T-helper 1 cell treated with Interleukin-12 subunit alpha and Interleukin-12 subunit beta and Interleukin-4 antibody, amounts not matched to agents 30 ng/mL and 1 ng/mL, for 36 hours (primary cell): ENCODE measurements around the gene ACTN4. TPM values are rescaled to one million over a fixed set of nuclear protein-coding genes. Genes with fewer than 3 reads are reported as not detected.

Experiments
- intact Hi-C: fragments of 100-400 bp; cut with micrococcal nuclease; formaldehyde crosslinking; loops from one replicate; pipeline ENCODE4 v1.15.1; 2024
- total RNA-seq: library from RNA; stranded (reverse); gene quantifications from 2 replicates; pipeline ENCODE4 v1.2.3, GENCODE V29; 2022

The ACTN4 gene
- total RNA-seq, 1 donor from 2014 or later = 443 TPM

- intact Hi-C loops = no loop called here
Measured at GRCh38 chr19:38657633-38658222, 10.3 kb downstream of the ACTN4 start.

- intact Hi-C loops = no loop called here
Measured at GRCh38 chr19:38658462-38659306, 11.2 kb downstream of the ACTN4 start.

DNA sequence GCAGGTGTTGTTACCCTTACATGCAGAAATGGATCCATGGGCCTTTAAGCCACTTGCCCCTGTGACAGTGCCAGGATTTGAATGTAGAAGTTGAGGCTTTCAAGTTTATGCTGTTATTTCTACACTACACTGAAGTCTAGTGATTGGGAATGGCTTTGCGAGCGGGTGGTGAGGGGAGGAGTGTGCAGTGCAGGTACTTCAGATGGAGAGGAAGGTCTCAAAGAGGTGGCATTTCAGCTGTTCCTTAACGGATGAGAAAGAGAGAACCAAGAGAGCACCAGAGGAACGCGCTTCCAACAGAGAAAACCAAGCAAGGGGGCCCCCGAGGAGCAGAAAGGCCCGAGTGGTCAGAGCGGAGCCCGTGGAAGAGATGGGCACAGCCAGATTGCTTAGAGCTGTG lies 13.3 kb downstream of the ACTN4 start:
- intact Hi-C loops = no loop called here

GRCh38 chr19:38661136-38661535 lies 13.7 kb downstream of the ACTN4 start:
- intact Hi-C loops = no loop called here

GRCh38 chr19:38661996-38662395 lies 14.5 kb downstream of the ACTN4 start:
- intact Hi-C loops = no loop called here

GRCh38 chr19:38662537-38663155 lies 15.2 kb downstream of the ACTN4 start:
- intact Hi-C loops = no loop called here

- intact Hi-C loops = no loop called here
Measured at GRCh38 chr19:38663156-38663651, 15.8 kb downstream of the ACTN4 start.

DNA sequence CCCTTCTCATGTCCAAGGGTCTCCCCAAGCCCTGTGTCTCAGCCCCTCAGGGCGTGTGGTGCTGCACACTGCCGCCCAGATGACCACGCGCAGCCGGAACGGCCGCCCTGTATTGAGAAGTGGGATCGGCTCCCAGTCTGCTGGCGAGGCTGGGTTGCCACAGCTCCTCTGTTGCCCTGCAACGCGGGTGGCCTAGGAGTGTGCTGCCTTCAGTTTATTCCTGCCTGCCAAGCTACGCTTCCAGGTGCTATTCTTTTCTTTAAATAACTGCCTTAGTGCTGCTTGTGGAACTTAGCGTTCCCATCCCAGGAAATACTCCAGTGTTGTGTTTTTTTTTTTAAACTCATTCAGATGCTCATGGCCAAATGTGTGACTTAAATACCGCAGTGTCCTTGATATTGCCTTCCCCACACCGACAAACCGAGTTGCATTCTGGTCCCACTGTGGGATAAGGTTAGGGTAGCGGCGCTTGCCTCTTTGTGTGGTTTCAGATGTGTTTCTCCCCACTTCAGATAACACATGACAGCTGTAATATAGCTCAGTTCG lies 16.6 kb downstream of the ACTN4 start:
- intact Hi-C loops = no loop called here

DNA sequence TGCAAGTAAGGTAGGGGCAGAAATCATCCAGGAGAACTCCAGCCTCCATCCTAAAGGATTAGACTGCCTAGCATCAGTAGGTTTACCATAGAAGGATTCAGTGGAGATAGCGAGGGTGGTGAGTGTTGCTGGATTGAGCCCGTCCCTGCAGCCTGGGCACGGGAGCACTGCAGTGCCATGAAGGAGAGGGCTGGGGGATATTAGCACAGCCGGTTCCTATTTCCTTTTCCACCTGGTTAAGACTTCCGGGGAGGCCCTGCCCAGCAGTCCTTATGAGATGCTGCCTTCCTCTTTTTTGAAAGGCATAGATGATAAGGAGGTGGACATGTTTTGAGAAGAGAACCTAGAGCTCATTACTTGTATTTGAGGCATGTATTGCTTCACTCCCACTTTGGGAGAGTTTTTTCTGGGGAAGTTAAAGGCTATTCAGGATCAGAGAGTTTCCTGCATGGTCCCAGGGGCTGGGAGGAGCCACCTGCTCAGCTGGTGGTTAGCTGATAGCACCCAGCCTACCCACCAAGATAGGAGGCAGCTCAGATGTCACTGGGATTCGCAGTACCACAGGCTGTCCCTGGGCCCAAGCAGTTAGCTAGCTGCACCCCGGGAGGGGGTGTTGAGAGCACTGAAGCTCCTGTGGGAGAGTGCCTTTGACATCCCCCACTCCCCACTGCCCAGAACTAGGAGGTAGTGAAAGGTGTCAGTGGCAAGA lies 17.2 kb downstream of the ACTN4 start:
- intact Hi-C loops = no loop called here

GRCh38 chr19:38665219-38665931 lies 17.9 kb downstream of the ACTN4 start:
- intact Hi-C loops = no loop called here

DNA sequence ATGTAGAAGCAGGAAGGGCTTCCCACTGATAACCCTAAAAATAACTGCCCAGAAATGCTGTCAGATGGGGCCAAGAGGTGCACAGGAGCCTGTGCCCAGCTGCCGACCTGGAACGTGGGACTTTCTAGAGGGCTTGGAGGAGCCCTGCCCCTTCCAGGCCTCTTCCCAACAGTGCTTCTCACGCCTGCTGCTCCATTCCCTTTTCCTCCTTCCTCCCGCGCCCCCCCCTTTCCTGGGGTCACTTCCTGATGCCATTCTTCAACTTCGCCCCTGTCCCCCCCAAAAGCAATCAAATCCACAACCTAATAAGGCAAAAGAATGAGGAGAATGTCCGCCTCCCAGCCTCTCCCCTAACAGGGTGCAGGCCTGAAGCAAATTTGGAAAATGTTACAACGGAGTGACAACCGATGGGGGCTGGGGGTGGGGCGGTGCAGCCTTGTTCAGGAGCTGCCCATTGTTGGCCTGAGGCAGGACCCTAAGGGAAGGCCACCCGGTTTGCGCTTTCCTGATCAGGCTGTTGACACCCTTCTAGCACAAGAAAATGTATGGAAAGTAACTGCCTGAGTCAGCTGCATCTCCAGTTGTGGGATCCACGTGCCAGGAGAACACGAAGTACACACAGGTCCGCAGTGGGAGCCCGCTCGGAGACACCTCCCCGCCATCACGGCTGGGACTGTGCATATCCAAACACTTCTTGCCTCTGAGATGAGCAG lies 18.7 kb downstream of the ACTN4 start:
- intact Hi-C loops = no loop called here

DNA sequence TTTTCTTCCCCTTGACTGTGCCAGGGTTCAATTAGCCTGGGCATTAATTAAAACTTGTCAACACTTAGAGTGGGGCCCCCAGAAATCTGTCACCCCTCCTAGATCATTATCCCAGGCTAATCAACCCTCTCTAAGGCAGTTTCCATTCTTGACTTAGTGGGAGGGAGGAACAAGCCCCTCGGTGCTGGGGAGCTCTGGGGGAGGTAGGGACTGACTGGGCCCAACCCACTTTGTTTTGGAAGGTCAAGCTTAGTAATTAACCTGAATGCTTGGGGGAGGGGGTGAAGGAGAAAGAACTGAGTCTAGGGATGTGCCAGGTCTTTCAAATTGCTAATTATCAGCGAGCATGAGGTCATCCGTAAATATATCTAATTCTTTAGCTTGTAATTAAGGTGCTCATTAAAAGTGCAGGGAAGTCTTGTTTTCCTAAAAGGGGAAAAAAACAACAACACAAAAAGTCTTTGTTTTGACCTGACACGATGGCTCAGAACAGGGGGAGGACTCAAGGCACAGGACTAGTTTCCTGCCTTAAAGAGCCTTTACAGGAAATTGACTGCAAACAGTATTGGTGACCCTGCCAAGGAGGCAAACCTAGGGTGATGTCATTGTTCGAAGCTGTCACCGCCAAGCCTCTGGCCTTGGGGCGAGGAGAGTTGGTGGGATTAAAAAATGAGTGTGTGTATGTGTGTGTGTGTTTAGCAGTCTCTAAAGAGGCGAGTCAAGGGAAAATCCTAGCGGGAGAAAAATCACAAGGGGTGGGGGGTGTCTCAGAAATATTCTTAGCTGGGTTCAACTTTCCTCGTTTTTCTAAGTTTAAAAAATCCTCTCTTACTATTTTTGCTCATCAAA lies 19.4 kb downstream of the ACTN4 start:
- intact Hi-C loops = no loop called here

- intact Hi-C loops = no loop called here
Measured at GRCh38 chr19:38667661-38668171, 20.3 kb downstream of the ACTN4 start.

GRCh38 chr19:38669552-38669951 lies 22.1 kb downstream of the ACTN4 start:
- intact Hi-C loops = no loop called here

DNA sequence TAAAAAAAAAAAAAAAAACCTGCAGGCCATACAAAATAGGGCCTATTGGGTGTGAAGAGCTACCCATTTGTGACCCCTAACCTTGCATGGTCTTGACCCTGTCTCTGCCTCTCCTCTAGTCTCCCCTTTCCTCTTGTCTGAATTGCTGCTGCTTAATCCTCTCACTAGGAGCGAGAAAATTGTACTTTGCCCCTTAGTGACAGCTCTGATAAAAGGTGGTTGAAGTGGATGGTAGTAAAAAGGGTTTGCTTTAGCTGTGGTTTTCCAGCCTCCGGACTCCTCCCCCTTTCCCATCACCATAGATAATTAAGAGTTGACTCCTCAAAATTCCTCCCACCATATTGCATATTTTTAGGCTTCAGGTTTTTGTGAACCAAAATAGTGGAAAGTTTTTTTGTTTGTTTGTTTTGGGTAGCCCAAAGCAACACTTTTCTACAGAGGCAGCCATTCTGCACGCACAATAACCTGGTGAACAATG lies 23.5 kb downstream of the ACTN4 start:
- intact Hi-C loops = no loop called here

GRCh38 chr19:38671654-38672053 lies 24.2 kb downstream of the ACTN4 start:
- intact Hi-C loops = no loop called here

DNA sequence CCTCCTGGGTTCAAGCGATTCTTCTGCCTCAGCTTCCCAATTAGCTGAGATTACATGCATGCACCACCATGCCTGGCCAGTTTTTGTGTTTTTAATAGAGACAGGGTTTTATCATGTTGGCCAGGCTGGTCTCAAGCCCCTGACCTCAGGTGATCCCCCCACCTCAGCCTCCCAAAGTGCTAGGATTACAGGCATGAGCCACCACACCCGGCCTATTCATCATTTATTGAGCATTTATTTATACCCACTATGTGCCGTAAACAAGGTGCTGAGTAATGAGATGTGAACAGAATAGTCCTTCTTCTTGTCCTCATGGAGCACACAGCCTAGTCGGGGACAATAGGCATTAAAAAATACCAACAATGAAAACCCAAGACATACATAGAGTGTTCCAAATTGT lies 25.6 kb downstream of the ACTN4 start:
- intact Hi-C loops = no loop called here

- intact Hi-C loops = no loop called here
Measured at GRCh38 chr19:38674388-38675171, 27.1 kb downstream of the ACTN4 start.
